IPS DF 6.9 (cell line): ENCODE measurements around the gene PHLDB1.

ENCODE experiments used
- DNase-seq: peaks from one replicate; pipeline ENCODE4 v3.0.0-alpha.2; 2013; ENCODE audit warnings: low read depth, low spot score
- H3K27ac ChIP-seq: one replicate; pipeline ENCODE4 v1.5.1; 2013; ENCODE audit warnings: low read length, control low read depth
- H3K27me3 ChIP-seq: 2 replicates; pipeline ENCODE4 v1.6.1; 2013; ENCODE audit warnings: mild to moderate bottlenecking, low read length; ENCODE audit not compliant: control insufficient read depth, insufficient read depth
- H3K36me3 ChIP-seq: 2 replicates; pipeline ENCODE4 v1.6.1; 2013; ENCODE audit warnings: low read length; ENCODE audit not compliant: control insufficient read depth, insufficient read depth
- H3K4me1 ChIP-seq: 2 replicates; pipeline ENCODE4 v1.6.1; 2013; ENCODE audit warnings: low read length; ENCODE audit not compliant: control insufficient read depth, insufficient read depth
- H3K4me3 ChIP-seq: 2 replicates; pipeline ENCODE4 v1.5.1; 2013; ENCODE audit warnings: mild to moderate bottlenecking, low read length
- H3K9me3 ChIP-seq: 2 replicates; pipeline ENCODE4 v1.6.1; 2013; ENCODE audit warnings: low read length, inconsistent platforms; ENCODE audit not compliant: control insufficient read depth, insufficient read depth
- WGBS: extraction: QIAGEN DNeasy Blood & Tissue Kit; methylation state at CpG from one replicate; pipeline ENCODE4 v1.1.7; 2013; ENCODE audit warnings: mixed read lengths, missing lambda C conversion rate; ENCODE audit not compliant: insufficient read length, insufficient coverage; 5-methylcytosine and 5-hydroxymethylcytosine counted together

PHLDB1 gene

DNA sequence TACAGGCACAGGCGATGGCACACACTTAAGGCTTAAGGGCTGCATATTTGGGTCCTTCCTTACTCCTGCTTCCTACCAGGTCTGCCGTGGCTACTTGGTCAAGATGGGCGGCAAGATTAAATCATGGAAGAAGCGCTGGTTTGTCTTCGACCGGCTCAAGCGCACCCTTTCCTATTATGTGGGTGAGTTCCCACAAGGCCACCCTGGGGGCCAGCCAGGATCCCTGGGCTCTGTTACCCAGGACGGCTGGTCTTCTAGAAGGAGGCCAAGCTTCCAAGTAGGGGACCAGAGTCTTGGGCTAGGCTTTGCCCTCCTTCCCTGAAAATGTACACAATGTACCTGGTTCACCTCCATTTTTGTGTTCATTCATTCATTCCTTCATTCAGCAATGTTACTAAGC lies 43.0 kb downstream of the PHLDB1 start:
- no peaks in the 10 kb centered on the region for H3K27me3 ChIP-seq
- WGBS: no CpG with 5 or more reads among the region's 8 CpGs
- H3K9me3 ChIP-seq: no peaks in the 10 kb centered on the region
- H3K4me1 ChIP-seq: no peaks in the 10 kb centered on the region
- H3K27ac ChIP-seq: no peak overlapping the region
- no peak overlapping the region for H3K4me3 ChIP-seq
- peaks cover 27% of the 10 kb centered on the region for H3K36me3 ChIP-seq
- no peak for DNase-seq

GRCh38 chr11:118651820-118652219 lies 44.4 kb downstream of the PHLDB1 start:
- Histone ChIP-seq H3K9me3 (no peaks in the 10 kb centered on the region), H3K36me3 (peaks cover 25% of the 10 kb centered on the region), H3K4me3 (no peak overlapping the region), H3K27ac (no peak overlapping the region), H3K4me1 (no peaks in the 10 kb centered on the region), H3K27me3 (no peaks in the 10 kb centered on the region)
- WGBS: no CpG with 5 or more reads among the region's 3 CpGs
- no peak for DNase-seq

- Histone ChIP-seq H3K4me3 (no peak overlapping the region), H3K4me1 (no peaks in the 10 kb centered on the region), H3K9me3 (no peaks in the 10 kb centered on the region), H3K27me3 (no peaks in the 10 kb centered on the region), H3K27ac (no peak overlapping the region), H3K36me3 (peaks cover 25% of the 10 kb centered on the region)
- DNase-seq: no peak
- WGBS: no CpG with 5 or more reads among the region's 4 CpGs
Measured at GRCh38 chr11:118652681-118653181, 45.3 kb downstream of the PHLDB1 start.

DNA sequence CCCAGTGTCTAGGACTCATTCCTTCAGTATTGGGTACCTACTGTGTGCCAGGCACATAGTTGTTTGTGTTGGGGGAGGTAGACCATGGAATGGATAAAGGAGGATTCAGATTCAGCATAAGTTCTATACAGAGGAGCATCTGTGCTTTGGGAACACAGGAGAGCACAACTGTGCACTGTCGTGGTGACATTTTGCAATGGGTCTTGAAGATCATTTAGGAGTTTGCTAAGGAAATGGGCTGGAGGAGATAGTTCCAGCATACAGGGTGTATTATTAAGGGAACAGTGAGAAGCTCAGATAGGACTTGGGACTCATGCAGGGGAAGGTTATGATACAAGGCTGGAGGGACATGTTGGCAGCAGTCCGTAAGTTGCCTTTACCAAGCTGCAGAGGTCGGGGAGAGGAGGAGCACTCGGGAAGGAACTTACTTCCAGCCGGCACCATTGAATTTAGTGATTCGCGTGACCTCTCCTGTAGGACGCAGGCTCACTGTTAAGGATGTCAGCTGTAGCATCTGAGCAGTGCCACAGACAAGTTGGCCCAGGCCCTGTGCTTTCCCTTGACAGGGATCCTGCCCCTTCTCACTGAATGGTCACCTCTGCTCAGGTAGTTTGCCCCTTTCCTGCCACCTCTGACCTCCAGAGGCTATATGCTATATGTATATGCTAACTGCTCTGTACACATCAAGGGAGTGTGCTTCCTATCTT lies 46.4 kb downstream of the PHLDB1 start:
- H3K4me1 ChIP-seq: peaks cover 3% of the 10 kb centered on the region; the same call in 1 of the 2 replicates
- WGBS: no CpG with 5 or more reads among the region's 8 CpGs
- no peaks in the 10 kb centered on the region for H3K9me3 ChIP-seq
- no peak overlapping the region for H3K27ac ChIP-seq
- peaks cover 23% of the 10 kb centered on the region for H3K36me3 ChIP-seq
- no peak for DNase-seq
- no peak overlapping the region for H3K4me3 ChIP-seq
- no peaks in the 10 kb centered on the region for H3K27me3 ChIP-seq

DNA sequence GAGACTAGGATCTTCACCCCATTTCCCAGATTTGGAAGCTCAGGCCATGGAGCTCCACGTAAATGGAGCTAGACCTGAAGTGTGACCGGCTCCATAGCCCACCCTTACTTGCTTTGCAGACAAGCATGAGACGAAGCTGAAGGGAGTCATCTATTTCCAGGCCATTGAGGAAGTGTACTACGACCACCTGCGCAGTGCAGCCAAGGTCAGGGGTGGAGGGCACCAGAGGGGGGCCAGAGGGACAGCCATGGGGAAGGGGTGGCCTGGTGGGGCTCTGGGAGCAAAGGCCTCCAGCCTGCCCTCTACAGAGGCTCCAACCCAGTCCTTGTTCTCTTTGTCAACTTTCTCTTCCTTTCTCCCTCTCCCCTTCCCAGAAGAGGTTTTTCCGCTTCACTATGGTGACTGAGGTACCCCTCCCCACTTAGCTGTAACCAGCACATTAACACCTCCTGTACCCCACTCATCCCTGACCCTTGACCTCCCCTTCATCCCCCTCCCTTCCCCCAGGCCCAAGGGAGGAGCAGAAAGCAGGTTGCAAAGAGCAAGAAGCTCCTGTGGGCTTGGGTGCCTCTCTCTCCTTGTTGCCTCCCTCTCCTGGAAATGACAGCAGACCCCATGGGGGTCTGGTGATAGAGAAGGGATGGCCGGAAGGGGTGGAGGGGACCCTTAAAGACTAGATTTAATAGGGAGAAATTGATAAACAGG lies 48.2 kb downstream of the PHLDB1 start:
- H3K9me3 ChIP-seq: no peaks in the 10 kb centered on the region
- peaks cover 13% of the 10 kb centered on the region; the same call in 1 of the 2 replicates for H3K36me3 ChIP-seq
- no peak overlapping the region for H3K27ac ChIP-seq
- DNase-seq: no peak
- H3K4me1 ChIP-seq: peaks cover 8% of the 10 kb centered on the region
- H3K4me3 ChIP-seq: no peak overlapping the region
- no peaks in the 10 kb centered on the region for H3K27me3 ChIP-seq
- WGBS: no CpG with 5 or more reads among the region's 7 CpGs

DNA sequence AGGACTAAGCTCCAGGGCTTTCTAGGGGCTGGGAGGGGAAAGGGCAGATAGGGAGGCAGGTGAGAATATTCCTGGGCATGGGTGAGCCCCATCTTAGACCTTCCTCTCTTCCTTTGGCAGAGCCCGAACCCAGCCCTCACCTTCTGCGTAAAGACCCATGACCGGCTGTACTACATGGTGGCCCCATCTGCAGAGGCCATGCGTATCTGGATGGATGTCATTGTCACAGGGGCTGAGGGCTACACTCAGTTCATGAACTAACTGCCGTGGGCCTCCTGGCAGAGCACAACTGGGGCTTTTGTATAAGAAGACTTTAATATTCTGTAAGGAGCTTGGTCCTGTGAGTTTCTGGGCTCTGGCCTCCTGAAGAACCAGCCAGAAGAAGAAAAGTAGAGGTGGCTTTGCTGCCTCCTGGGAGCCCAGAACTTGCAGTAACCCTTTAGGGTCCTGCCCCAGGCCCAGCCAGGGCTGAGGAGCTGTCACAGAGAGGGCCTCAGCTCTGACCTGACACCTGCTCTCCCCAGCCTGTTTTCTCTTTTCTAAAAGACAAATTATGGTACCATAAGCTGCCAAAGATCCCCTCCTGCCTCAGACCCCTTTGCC lies 49.2 kb downstream of the PHLDB1 start:
- no peak for DNase-seq
- Histone ChIP-seq H3K27me3 (no peaks in the 10 kb centered on the region), H3K36me3 (peaks cover 8% of the 10 kb centered on the region; the same call in 1 of the 2 replicates), H3K27ac (no peak overlapping the region), H3K4me1 (peaks cover 9% of the 10 kb centered on the region), H3K9me3 (no peaks in the 10 kb centered on the region), H3K4me3 (no peak overlapping the region)
- no CpG with 5 or more reads among the region's 5 CpGs for WGBS

GRCh38 chr11:118657238-118657637 lies 49.8 kb downstream of the PHLDB1 start:
- Histone ChIP-seq H3K9me3 (no peaks in the 10 kb centered on the region), H3K4me3 (no peak overlapping the region), H3K27me3 (no peaks in the 10 kb centered on the region), H3K27ac (no peak overlapping the region), H3K4me1 (peaks cover 9% of the 10 kb centered on the region), H3K36me3 (peaks cover 6% of the 10 kb centered on the region; the same call in 1 of the 2 replicates)
- WGBS: no CpG with 5 or more reads among the region's 2 CpGs
- no peak for DNase-seq

GRCh38 chr11:118657709-118658428 lies 50.5 kb downstream of the PHLDB1 start:
- no peak for DNase-seq
- Histone ChIP-seq H3K36me3 (peaks cover 4% of the 10 kb centered on the region; the same call in 1 of the 2 replicates), H3K27ac (no peak overlapping the region)

GRCh38 chr11:118658429-118659313 lies 51.3 kb downstream of the PHLDB1 start:
- Histone ChIP-seq H3K9me3 (no peaks in the 10 kb centered on the region), H3K36me3 (peaks cover 2% of the 10 kb centered on the region; the same call in 1 of the 2 replicates), H3K27me3 (no peaks in the 10 kb centered on the region), H3K4me3 (no peak overlapping the region), H3K4me1 (peaks cover 11% of the 10 kb centered on the region), H3K27ac (no peak overlapping the region)
- no peak for DNase-seq
- no CpG with 5 or more reads among the region's 16 CpGs for WGBS

More at GRCh38 chr11:118657709-118658428, 50.5 kb downstream of the PHLDB1 start:
- WGBS: no CpG with 5 or more reads among the region's 16 CpGs
- no peaks in the 10 kb centered on the region for H3K9me3 ChIP-seq
- no peaks in the 10 kb centered on the region for H3K27me3 ChIP-seq
- H3K4me1 ChIP-seq: peaks cover 11% of the 10 kb centered on the region
- no peak overlapping the region for H3K4me3 ChIP-seq
